ENCODE measurements around the gene SUMO2.

SUMO2 gene

DNA sequence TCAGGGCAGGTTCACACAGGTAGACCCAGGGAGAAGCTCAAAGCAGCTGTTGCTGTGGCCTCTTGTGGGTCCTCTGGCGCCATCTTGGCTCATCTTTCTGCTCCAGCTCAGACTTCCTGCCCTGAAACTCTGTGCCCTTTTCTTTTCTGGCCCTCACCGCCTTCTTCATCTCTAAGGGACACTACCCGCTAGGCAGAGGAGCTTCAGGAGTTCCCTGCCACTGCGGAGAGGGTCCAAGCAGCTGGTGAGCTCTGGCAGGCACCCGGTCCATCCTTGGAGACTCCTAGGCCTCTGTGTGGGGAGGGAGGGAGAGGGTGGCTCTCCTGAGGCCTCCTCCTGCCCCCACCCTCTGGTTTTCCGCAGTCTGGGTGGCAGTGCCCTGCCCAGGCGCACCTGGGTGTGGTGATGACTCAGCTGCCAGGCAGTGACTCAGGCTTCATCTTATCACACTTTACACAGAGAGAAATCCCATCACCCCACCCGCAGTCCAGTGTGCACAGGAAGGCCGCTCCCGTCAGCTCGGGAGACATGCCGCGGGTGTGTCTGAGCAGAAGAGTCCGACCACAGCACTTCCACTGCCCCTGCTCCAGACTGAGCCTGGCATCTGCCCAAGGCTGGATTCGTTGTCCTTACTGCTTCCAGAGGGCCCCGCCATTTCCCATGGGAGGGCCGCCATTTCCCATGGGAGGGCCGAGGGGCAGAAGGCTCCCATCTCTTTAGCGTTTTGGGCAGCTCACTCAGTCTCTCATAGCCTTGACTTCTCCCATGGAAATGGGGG lies 58.5 kb downstream of the SUMO2 start:
- Histone ChIP-seq H3K4me3 (ENCODE audit: low read length) (no peak overlapping the region), H3K9me3 (ENCODE audit: insufficient read depth, low read length) (no peaks in the 10 kb centered on the region), H4K20me1 (ENCODE audit: insufficient read depth, low read length) (no peaks in the 10 kb centered on the region), H3K79me2 (ENCODE audit: low read length) (no peaks in the 10 kb centered on the region), H3K4me2 (ENCODE audit: low read length) (no peak overlapping the region), H3K36me3 (replicated peaks; ENCODE audit: low read depth, low read length) (peaks cover 5% of the 10 kb centered on the region), H3K9ac (ENCODE audit: low read length) (no peak overlapping the region), H3K27ac (ENCODE audit: low read length) (no peak overlapping the region), H2AFZ (ENCODE audit: low read depth, low read length) (no peak overlapping the region), H3K27me3 (ENCODE audit: low read depth, low read length) (no peaks in the 10 kb centered on the region), H3K4me1 (ENCODE audit: low read length) (peaks cover 7% of the 10 kb centered on the region)
- TF ChIP-seq EZH2phosphoT487 (IDR thresholded peaks at IDR 0.05; ENCODE audit: low read depth), result no peak
- no peak for TF ChIP-seq CTCF (IDR thresholded peaks at IDR 0.05; ENCODE audit: low read depth, low read length)

DNA sequence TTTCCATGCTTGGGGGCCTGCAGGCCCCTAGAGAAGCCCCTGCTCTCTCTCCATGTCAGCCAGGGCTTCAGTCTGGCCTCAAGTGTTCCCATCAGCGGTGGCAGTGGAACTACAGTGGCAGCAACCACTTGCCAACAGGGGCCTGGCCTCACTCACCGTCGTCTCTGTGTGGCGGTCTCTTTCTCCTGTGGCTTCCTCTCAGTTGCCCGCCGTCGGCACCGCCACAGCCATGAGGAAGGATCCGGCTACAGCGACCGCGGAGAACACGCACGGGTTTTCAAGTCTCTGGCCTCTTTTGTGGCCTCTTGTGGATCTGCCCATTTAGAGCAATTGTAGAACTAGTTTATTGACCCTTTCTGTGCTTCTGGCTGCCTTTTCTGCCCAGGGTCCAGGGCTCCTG lies 64.5 kb downstream of the SUMO2 start:
- H3K9ac ChIP-seq (ENCODE audit: low read length), result no peak overlapping the region
- H3K27me3 ChIP-seq (ENCODE audit: low read depth, low read length), result no peaks in the 10 kb centered on the region
- H3K4me1 ChIP-seq (ENCODE audit: low read length), result peaks cover 29% of the 10 kb centered on the region
- peaks cover 18% of the 10 kb centered on the region for H3K36me3 ChIP-seq (replicated peaks; ENCODE audit: low read depth, low read length)
- H3K79me2 ChIP-seq (ENCODE audit: low read length), result no peaks in the 10 kb centered on the region
- H3K9me3 ChIP-seq (ENCODE audit: insufficient read depth, low read length), result no peaks in the 10 kb centered on the region
- TF ChIP-seq CTCF (IDR thresholded peaks at IDR 0.05; ENCODE audit: low read depth, low read length), result no peak
- no peak for TF ChIP-seq EZH2phosphoT487 (IDR thresholded peaks at IDR 0.05; ENCODE audit: low read depth)
- H2AFZ ChIP-seq (ENCODE audit: low read depth, low read length), result no peak overlapping the region
- H3K4me3 ChIP-seq (ENCODE audit: low read length), result no peak overlapping the region
- H3K4me2 ChIP-seq (ENCODE audit: low read length), result no peak overlapping the region
- H3K27ac ChIP-seq (ENCODE audit: low read length), result no peak overlapping the region
- no peaks in the 10 kb centered on the region for H4K20me1 ChIP-seq (ENCODE audit: insufficient read depth, low read length)

- Histone ChIP-seq H4K20me1 (ENCODE audit: insufficient read depth, low read length) (no peaks in the 10 kb centered on the region), H3K79me2 (ENCODE audit: low read length) (no peaks in the 10 kb centered on the region), H3K27me3 (ENCODE audit: low read depth, low read length) (no peaks in the 10 kb centered on the region), H3K9ac (ENCODE audit: low read length) (no peak overlapping the region), H3K4me1 (ENCODE audit: low read length) (peaks cover 29% of the 10 kb centered on the region), H2AFZ (ENCODE audit: low read depth, low read length) (no peak overlapping the region), H3K9me3 (ENCODE audit: insufficient read depth, low read length) (no peaks in the 10 kb centered on the region), H3K36me3 (replicated peaks; ENCODE audit: low read depth, low read length) (peaks cover 21% of the 10 kb centered on the region), H3K27ac (ENCODE audit: low read length) (no peak overlapping the region), H3K4me2 (ENCODE audit: low read length) (no peak overlapping the region), H3K4me3 (ENCODE audit: low read length) (no peak overlapping the region)
- TF ChIP-seq CTCF (IDR thresholded peaks at IDR 0.05; ENCODE audit: low read depth, low read length) (no peak), EZH2phosphoT487 (IDR thresholded peaks at IDR 0.05; ENCODE audit: low read depth) (no peak)
Measured at GRCh38 chr17:75116737-75117136, 66.0 kb downstream of the SUMO2 start.

All from OCI-LY3 (cell line).